ENCODE measurements around the gene KIF5C.
A peak's percentile ranks its signal among the peaks of the same experiment; 100 is the strongest.

KIF5C gene

GRCh38 chr2:148918554-148918953, 43.5 kb downstream of the KIF5C start:
- no peak for DNase-seq (ENCODE audit: low read depth)
- TF ChIP-seq CTCF (conservative IDR thresholded peaks at IDR 0.05; ENCODE audit: low read depth, low read length), result no peak
- H3K4me3 ChIP-seq (ENCODE audit: low read depth, low read length), result no peak overlapping the region

DNA sequence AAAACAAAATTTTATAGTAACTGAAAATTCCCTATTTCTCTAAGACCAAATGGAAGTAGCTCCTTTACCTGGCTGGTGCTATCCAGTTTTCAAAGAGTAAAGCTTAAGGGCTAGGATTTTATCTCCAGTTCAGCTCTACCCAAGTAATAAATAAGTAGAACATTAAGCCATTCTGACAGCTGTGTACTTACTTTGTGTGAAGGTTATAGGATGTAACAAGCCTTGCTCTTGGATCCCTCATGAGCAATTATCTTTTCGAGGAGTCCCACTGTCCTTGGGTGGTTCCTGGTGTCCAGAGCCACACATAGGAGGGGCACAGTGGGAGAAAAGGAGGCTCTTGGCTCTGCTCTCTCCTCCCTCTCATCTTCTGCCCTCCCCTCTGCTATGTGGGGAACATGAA, 45.5 kb downstream of the KIF5C start:
- TF ChIP-seq CTCF (conservative IDR thresholded peaks at IDR 0.05; ENCODE audit: low read depth, low read length), result no peak
- no peak overlapping the region for H3K4me3 ChIP-seq (ENCODE audit: low read depth, low read length)
- no peak for DNase-seq (ENCODE audit: low read depth)

DNA sequence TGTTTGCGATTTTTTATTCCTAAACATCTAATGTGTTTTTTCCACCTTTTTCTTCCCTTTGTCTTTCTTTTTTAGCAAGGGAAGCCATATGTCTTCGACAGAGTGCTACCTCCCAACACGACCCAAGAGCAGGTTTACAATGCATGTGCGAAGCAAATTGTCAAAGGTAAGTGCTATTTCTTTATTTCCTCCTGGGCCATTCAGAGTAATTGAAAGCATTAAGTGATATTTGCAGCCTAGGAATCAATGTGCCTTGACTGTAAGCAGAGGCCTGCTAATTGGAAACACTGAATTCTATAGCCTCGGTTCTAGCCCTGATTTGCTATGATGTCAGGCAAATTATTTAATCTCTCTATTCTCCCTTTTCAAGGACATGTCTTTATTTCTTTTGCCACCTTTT, 47.0 kb downstream of the KIF5C start:
- DNase-seq (ENCODE audit: low read depth), result no peak
- H3K4me3 ChIP-seq (ENCODE audit: low read depth, low read length), result no peak overlapping the region
- no peak for TF ChIP-seq CTCF (conservative IDR thresholded peaks at IDR 0.05; ENCODE audit: low read depth, low read length)

- no peak overlapping the region for H3K4me3 ChIP-seq (ENCODE audit: low read depth, low read length)
- DNase-seq (ENCODE audit: low read depth), result no peak
- TF ChIP-seq CTCF (conservative IDR thresholded peaks at IDR 0.05; ENCODE audit: low read depth, low read length), result no peak
Measured at GRCh38 chr2:148922776-148923475, 47.9 kb downstream of the KIF5C start.

- no peak for TF ChIP-seq CTCF (conservative IDR thresholded peaks at IDR 0.05; ENCODE audit: low read depth, low read length)
- DNase-seq (ENCODE audit: low read depth), result no peak
- no peak overlapping the region for H3K4me3 ChIP-seq (ENCODE audit: low read depth, low read length)
Measured at GRCh38 chr2:148924514-148925178, 49.6 kb downstream of the KIF5C start.

GRCh38 chr2:148926291-148926961, 51.4 kb downstream of the KIF5C start:
- DNase-seq (ENCODE audit: low read depth), result peak; percentile 51
- no peak overlapping the region for H3K4me3 ChIP-seq (ENCODE audit: low read depth, low read length)
- TF ChIP-seq CTCF (conservative IDR thresholded peaks at IDR 0.05; ENCODE audit: low read depth, low read length), result peak; percentile 78

All from choroid plexus epithelial cell (primary cell).